HG02588 (cell line): ENCODE results near the gene AXIN1.
"Not testable (repeated sequence)": the region's sequence is repeated elsewhere in the genome, so short reads cannot be mapped to it uniquely, and the experiment has no call there.

Source experiments
- ATAC-seq: cut with Tn5 transposase; IDR thresholded peaks from one replicate; pipeline ENCODE4 v1.9.1; 2021; ENCODE audit warnings: mild to moderate bottlenecking, moderate library complexity; ENCODE audit not compliant: unreplicated experiment

Gene AXIN1

GRCh38 chr16:352547-353403 is at the start of gene AXIN1:
Gene AXIN1, minus strand, starts transcription at chr16:352723. Its CDS starts 5,698 bp downstream, at chr16:347025.
- ATAC-seq: peak; percentile 56

- peak; percentile 51 for ATAC-seq
Measured at GRCh38 chr16:401468-402348, 49.2 kb upstream of the AXIN1 start, which contains the start of gene DECR2. Gene DECR2, plus strand, starts transcription at chr16:401885. Its CDS starts 79 bp downstream, at chr16:401964.

- ATAC-seq: no peak
Measured at GRCh38 chr16:400061-400591, 47.6 kb upstream of the AXIN1 start.

- no peak for ATAC-seq
Measured at GRCh38 chr16:399340-400019, 47.0 kb upstream of the AXIN1 start.

GRCh38 chr16:398561-399339 is 46.2 kb upstream of the AXIN1 start:
- no peak for ATAC-seq

GRCh38 chr16:397736-398332 is 45.3 kb upstream of the AXIN1 start:
- ATAC-seq: no peak

GRCh38 chr16:397135-397661 is 44.7 kb upstream of the AXIN1 start, which contains the start of gene NME4:
Gene NME4, plus strand, starts transcription at chr16:397199. Its CDS starts 24 bp downstream, at chr16:397223.
- ATAC-seq: no peak

- ATAC-seq: no peak
Measured at GRCh38 chr16:396605-397004, 44.1 kb upstream of the AXIN1 start.

- no peak for ATAC-seq
Measured at GRCh38 chr16:396199-396598, 43.7 kb upstream of the AXIN1 start.

GRCh38 chr16:392450-393030 is 40.0 kb upstream of the AXIN1 start:
- ATAC-seq: no peak

GRCh38 chr16:391885-392335 is 39.4 kb upstream of the AXIN1 start:
- no peak for ATAC-seq

GRCh38 chr16:389352-389751 is 36.8 kb upstream of the AXIN1 start:
- no peak for ATAC-seq

- ATAC-seq: not testable (repeated sequence)
Measured at GRCh38 chr16:387761-388666, 35.5 kb upstream of the AXIN1 start.

- no peak for ATAC-seq
Measured at GRCh38 chr16:386641-387156, 34.2 kb upstream of the AXIN1 start.

- no peak for ATAC-seq
Measured at GRCh38 chr16:383326-384051, 31.0 kb upstream of the AXIN1 start.

- peak; percentile 43 for ATAC-seq
Measured at GRCh38 chr16:381789-382717, 29.5 kb upstream of the AXIN1 start, which contains the start of gene PGAP6. Gene PGAP6, minus strand, starts transcription at chr16:381978. Its CDS starts 157 bp downstream, at chr16:381821.
